ENCODE results near the gene OSBPL5.

OSBPL5 gene

GRCh38 chr11:3148255-3148989 lies 16.7 kb downstream of the OSBPL5 start:
- ATAC-seq, result no peak

DNA sequence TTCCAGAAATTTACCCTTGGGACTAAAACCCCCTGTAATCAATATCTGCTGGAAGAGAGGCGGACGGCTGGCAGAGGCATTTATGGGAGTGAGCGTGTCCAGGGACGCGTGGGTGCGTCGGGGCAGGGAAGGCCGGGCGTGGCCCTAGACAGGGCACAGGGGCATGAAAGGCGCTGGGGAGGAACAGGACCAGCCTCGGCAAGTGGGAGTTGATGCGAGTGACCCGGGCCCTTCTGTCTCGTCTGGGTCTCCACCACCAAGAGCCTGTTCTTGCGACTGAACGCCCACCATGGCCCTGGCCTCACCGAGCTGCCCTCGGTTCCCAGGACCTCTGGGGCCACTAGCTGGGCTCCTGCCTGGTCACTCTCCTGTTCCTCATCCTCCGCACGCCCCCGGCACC lies 17.5 kb downstream of the OSBPL5 start:
- ATAC-seq, result no peak

DNA sequence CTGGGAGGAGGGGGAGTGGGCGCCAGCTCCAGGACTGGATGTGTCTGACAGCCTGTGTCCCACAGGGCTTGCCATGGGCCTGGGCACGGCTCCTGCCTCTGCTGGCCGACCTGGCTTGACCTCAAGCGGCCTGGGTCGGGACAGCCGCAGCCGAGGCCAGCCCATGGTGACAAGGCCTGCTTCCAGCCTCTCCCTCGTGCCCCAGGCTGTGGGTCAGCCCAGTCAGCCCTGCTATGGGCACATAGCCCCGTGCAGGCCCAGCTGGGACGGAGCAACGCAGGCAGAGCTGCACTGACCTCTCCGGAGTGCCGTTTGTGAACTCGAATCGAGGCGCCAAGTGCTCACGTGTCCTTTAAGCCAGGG lies 17.9 kb downstream of the OSBPL5 start:
- ATAC-seq, result no peak

GRCh38 chr11:3146612-3147256 lies 18.4 kb downstream of the OSBPL5 start:
- ATAC-seq, result no peak

DNA sequence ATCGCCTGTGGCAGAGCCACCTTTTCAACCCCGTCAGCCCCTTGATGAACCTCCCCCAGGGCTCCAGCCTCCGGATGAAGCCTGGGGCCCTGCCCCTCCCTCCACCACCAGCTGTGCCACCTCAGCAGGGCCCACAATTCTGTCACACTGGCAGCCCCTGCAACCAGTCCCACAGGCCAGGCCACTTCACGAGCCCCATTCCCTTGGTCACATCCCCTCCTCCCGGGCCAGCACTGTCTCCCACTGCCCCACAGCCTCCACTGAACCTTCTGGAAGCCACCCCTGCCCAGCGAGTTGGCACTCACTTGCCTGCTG lies 19.9 kb downstream of the OSBPL5 start:
- ATAC-seq, result no peak

GRCh38 chr11:3144296-3145205 lies 20.6 kb downstream of the OSBPL5 start:
- no peak for ATAC-seq

DNA sequence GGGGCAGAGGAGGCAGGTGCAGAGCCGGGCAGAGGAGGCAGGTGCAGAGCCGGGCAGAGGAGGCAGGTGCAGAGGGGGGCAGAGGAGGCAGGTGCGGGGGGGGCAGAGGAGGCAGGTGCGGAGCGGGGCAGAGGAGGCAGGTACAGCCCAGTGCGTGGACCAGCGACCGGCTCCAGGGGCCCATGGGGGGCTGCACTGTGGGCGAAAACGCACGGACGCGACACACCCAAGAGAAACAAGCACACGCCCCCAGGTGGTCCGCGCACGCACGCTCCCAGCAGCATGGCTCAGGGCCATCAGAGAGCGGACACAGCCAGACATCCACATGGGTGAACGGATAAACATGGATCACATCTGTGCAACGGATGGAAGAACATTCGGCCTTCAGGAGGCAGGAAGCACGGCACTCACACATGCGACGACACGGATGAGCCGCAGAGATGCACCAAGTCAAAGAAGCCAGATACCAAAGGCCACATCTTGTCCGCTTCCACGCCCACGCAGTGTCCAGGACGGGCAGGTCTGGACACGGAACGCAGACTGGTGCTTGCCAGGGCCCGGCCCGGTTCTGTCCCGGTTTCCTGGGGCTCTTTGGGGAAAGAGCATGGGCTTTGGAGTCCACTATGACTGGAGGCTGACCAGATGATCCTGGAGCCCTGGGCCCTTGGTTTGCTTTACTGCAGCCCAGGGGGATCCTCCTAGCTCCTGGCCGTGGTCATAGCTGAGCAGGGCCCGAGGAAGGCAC lies 21.8 kb downstream of the OSBPL5 start:
- no peak for ATAC-seq

- ATAC-seq, result no peak
These were observed 24.9 kb downstream of the OSBPL5 start for GRCh38 chr11:3140291-3140603.

DNA sequence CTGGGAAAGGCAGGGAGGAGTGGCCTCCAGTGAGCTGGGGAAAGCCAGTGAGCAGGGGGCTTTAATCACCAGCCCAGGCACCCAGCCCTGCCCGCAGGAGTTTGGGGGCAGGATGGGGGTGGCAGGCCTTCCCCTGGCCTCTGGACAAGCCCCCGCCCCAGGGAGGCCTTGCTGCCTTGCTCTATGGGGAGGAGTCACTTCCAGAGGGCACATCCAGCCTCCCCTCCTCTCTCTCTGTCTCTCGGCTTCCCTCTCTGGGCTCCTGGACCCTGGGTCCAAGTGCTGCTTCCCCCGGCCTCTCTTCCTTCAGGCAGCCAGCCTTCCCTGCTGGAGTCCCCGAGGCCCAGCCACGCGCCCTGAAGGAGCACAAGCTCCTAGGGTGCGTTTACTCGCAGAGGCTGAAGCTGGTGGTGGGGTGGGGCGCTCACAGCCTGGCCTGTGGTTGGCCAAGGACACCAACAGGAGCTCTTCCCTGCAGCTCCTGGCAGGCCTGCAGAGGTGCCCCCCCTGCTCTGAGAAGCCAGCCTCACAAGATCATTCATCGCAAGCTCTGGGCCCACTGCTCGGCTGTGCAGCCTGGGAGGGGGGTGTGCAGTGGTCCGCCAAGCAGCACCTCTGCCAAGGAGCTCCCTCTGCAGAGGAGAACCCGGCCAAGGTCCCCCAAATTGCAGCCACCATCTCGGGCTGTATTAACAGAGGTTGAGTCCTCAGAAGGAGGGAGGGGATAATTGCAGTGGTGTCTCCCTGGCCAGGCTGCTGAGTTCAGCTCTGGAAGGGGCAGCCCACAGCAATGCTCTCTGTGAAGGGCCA lies 25.4 kb downstream of the OSBPL5 start:
- ATAC-seq, result no peak

DNA sequence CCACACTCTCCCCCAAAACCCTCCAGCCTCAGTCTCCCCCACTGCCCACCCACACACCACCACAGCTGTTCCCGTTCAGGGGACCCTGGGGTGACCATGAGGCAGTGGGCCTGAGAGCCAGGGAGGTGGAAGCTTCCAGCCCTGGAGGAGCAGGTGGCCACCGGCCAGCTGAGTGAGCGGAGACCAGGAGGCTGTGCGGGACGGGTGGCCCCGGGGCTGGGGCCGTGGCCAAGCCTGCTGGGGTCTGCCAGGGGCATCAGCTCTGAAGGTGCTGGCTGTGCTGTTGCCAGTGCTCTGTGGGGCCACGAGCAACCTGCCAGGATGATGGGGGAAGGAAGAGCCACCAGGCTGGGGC lies 26.0 kb downstream of the OSBPL5 start:
- no peak for ATAC-seq

- no peak for ATAC-seq
These were observed 26.7 kb downstream of the OSBPL5 start for GRCh38 chr11:3138178-3139085.

GRCh38 chr11:3137486-3138177 lies 27.5 kb downstream of the OSBPL5 start:
- no peak for ATAC-seq

DNA sequence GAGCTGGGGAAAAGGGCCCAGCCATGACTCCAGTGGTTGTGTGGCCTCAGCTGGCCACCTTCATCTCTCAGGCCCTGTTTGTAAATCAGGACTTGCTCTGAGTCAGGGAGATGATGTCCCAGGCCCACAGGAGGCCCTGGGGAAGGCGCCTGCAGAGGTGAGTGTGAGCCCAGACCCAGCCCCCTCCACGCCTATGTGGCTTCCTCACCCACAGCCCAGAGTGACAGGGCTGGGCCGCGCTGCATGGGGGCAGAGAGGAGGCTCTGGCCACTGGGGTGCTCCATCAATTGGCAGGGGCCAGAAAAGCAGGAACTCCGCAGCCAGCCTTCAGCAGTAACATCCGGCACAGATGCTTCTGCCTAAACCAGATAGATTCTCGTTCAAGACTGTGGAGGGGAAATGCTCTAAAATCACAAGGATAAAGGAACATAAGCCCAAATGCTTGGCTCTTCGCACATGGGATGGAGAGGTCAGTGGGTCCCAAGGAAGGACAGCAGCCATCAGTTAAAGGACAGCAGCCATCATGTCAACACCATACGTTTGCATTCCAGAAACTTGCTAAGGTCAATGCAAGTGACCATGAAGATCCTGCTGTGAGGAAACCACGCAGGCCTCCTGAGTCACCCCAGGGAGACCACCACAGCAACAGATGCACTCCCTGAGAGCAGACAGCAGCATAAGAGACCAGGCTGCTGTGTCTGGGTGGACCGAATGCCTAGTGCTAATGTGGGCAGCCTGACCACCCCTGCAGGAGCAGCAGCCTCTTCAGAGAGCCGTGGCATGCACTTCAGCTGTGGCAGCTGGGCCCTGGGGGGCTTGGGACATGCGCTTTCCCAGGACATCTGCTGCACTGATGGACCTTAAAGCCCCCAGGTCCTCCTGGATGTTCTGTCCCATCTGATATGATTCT lies 28.3 kb downstream of the OSBPL5 start:
- no peak for ATAC-seq

DNA sequence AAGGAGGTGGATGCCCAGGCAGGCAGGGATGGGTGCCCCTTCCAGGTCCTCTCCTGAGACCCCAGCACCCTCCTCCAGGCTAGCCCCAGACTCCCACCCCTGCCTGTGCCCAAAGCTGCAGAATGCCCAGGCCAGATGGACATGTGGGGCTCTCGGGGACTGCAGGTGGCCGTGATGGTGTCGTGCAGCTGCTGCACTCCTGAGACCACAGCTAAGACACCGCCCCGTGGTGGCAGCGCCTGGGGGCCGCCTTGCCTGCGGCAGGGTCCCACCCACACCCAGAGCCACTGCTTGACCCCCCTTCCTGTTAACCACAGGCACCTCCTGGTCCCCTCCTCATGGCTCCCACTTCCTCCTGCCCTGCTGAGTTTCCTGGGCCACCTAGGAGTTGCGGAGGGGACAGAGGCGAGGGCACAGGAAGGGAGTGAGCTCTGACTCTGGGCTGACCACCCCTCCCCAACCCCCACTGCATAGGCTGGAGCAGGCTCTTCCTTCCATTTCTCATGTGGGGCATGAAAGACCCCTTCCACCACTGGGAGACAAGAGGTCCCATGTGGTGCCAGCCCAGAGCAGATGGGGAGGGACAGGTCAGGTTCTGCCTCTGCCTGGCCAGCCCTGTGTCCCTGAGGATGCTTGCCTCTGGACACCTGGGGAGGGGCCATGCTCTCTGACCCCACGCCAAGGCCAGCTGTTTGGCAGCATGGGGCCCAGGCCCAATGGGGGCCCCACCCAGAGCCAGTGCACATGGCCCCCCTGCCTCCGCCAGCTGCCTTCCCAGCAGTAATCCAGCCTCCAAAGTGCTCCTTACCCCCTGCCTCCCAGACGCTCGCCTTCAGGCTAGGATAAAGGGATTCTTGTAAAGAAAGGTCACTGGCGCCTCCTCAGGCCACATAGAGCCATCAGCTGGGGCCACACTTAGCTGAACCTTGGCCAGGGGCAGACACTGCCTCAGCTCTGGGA lies 29.3 kb downstream of the OSBPL5 start:
- ATAC-seq, result no peak

- no peak for ATAC-seq
These were observed 30.2 kb downstream of the OSBPL5 start for GRCh38 chr11:3134651-3135480.

DNA sequence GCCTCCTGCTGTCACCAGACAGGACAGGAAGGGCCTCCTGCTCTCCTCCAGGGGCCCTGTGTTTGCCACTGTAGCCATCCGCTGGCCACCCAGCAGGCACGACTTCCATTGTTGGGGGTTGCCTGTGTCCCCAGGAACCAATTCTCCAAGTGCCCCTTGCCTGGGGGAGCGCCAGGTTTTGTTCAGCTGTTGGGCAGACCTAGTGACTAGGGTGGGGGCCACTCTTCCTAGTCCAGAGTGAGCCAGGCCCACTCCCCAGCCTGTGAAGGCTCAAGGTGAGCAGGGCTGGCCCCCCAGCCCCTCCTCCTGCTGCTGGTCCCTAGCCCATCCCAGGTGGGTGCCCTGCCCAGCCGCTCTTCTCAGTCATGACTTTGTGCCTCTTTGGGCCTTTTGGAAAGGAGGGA lies 30.9 kb downstream of the OSBPL5 start:
- no peak for ATAC-seq

Data from activated CD4-positive, CD25-positive, alpha-beta regulatory T cell treated with anti-CD3 and anti-CD28 coated beads, Interleukin-2, amount 50 U/mL, for 24 hours (primary cell).